HG03520 (cell line): Measurements from ENCODE around the gene ATXN2.

Experiments used
- ATAC-seq: cut with Tn5 transposase; IDR thresholded peaks from one replicate; pipeline ENCODE4 v1.9.1; 2021; ENCODE audit warnings: mild to moderate bottlenecking, moderate library complexity; ENCODE audit not compliant: unreplicated experiment

ATXN2 gene

GRCh38 chr12:111424189-111424792, 174.8 kb downstream of the ATXN2 start:
- no peak for ATAC-seq

GRCh38 chr12:111420494-111420893, 178.6 kb downstream of the ATXN2 start:
- ATAC-seq: no peak

- ATAC-seq: no peak
These were observed 179.3 kb downstream of the ATXN2 start for GRCh38 chr12:111419784-111420183.

- ATAC-seq: no peak
These were observed 180.6 kb downstream of the ATXN2 start for GRCh38 chr12:111418594-111418880.

- ATAC-seq: no peak
These were observed 181.1 kb downstream of the ATXN2 start for GRCh38 chr12:111417784-111418593.

GRCh38 chr12:111417290-111417689, 181.8 kb downstream of the ATXN2 start:
- no peak for ATAC-seq

GRCh38 chr12:111414711-111415252, 184.3 kb downstream of the ATXN2 start:
- no peak for ATAC-seq

- ATAC-seq: no peak
These were observed 185.6 kb downstream of the ATXN2 start for GRCh38 chr12:111413442-111414086.

- no peak for ATAC-seq
These were observed 186.2 kb downstream of the ATXN2 start for GRCh38 chr12:111412830-111413441.

- no peak for ATAC-seq
These were observed 186.9 kb downstream of the ATXN2 start for GRCh38 chr12:111412007-111412829.

- no peak for ATAC-seq
These were observed 187.8 kb downstream of the ATXN2 start for GRCh38 chr12:111411185-111411764.

- ATAC-seq: no peak
These were observed 188.5 kb downstream of the ATXN2 start for GRCh38 chr12:111410431-111411184.

- no peak for ATAC-seq
These were observed 189.2 kb downstream of the ATXN2 start for GRCh38 chr12:111409780-111410430.

GRCh38 chr12:111409403-111409779, 189.7 kb downstream of the ATXN2 start:
- ATAC-seq: no peak

- no peak for ATAC-seq
These were observed 190.3 kb downstream of the ATXN2 start for GRCh38 chr12:111408686-111409402.

- no peak for ATAC-seq
These were observed 191.0 kb downstream of the ATXN2 start for GRCh38 chr12:111408116-111408440.

GRCh38 chr12:111407377-111408115, 191.6 kb downstream of the ATXN2 start:
- no peak for ATAC-seq
